ENCODE results near the gene ABHD12. TPM values are rescaled to one million over a fixed set of nuclear protein-coding genes. Genes with fewer than 3 reads are reported as not detected.
A peak's percentile ranks its signal among the peaks of the same experiment; 100 is the strongest.

Gene ABHD12
- total RNA-seq, 1 experiment from 2014 or later: 48.3 TPM

GRCh38 chr20:25295386-25296093, 95.1 kb downstream of the ABHD12 start:
- ChIA-PET POLR2A (ENCODE audit: unreplicated experiment) (no interaction called here), CTCF (no interaction called here)
- H3K9me3 ChIP-seq (ENCODE audit: low read length): no peaks in the 10 kb centered on the region
- intact Hi-C loops (cut with micrococcal nuclease): loop anchor here (10.0 kb wide), 1 partner anchor 301 kb away; the partner anchor contains the start of gene APMAP
- no TSS peak for BruUV-seq (replicated peaks)
- no peaks in the 10 kb centered on the region for H3F3A ChIP-seq (ENCODE audit: low read length, unreplicated experiment)
- DNase-seq (no peak), ATAC-seq (no peak)
- H3K9me2 ChIP-seq (replicated peaks; ENCODE audit: low read length): no peaks in the 10 kb centered on the region
- peaks cover 6% of the 10 kb centered on the region; the same call in 1 of the 2 replicates for H3K4me1 ChIP-seq (ENCODE audit: insufficient read depth, low read length)
- no peak overlapping the region for H3K4me2 ChIP-seq (ENCODE audit: low read length)
- peaks cover 40% of the 10 kb centered on the region for H3K36me3 ChIP-seq (ENCODE audit: low read depth, low read length)
- no peaks in the 10 kb centered on the region for H3K27me3 ChIP-seq (ENCODE audit: low read length)
- no peaks in the 10 kb centered on the region for H4K20me1 ChIP-seq (ENCODE audit: low read length)
- no peak overlapping the region for H3K4me3 ChIP-seq (ENCODE audit: low read length)
- no peaks in the 10 kb centered on the region for H3K79me2 ChIP-seq (ENCODE audit: low read length)
- no peak for TF ChIP-seq CTCF (conservative IDR thresholded peaks at IDR 0.05; ENCODE audit: low read depth, low read length)
- TF ChIP-seq EZH2 (IDR thresholded peaks at IDR 0.05; ENCODE audit: low read length, unreplicated experiment): no peak
- TF ChIP-seq EZH2phosphoT487 (IDR thresholded peaks at IDR 0.05; ENCODE audit: borderline replicate concordance, low read length): no peak
- no peak overlapping the region for H3K9ac ChIP-seq (ENCODE audit: low read length)
- H2AFZ ChIP-seq (ENCODE audit: low read length): no peak overlapping the region
- H3K27ac ChIP-seq (ENCODE audit: low read length): no peak overlapping the region

GRCh38 chr20:25294459-25295385, 95.9 kb downstream of the ABHD12 start:
- Histone ChIP-seq H2AFZ (ENCODE audit: low read length) (no peak overlapping the region), H3K9ac (ENCODE audit: low read length) (no peak overlapping the region), H4K20me1 (ENCODE audit: low read length) (no peaks in the 10 kb centered on the region), H3F3A (ENCODE audit: low read length, unreplicated experiment) (no peaks in the 10 kb centered on the region), H3K36me3 (ENCODE audit: low read depth, low read length) (peaks cover 49% of the 10 kb centered on the region), H3K4me2 (ENCODE audit: low read length) (no peak overlapping the region), H3K27ac (ENCODE audit: low read length) (no peak overlapping the region), H3K4me3 (ENCODE audit: low read length) (no peak overlapping the region), H3K79me2 (ENCODE audit: low read length) (no peaks in the 10 kb centered on the region), H3K9me2 (replicated peaks; ENCODE audit: low read length) (no peaks in the 10 kb centered on the region), H3K4me1 (ENCODE audit: insufficient read depth, low read length) (peaks cover 4% of the 10 kb centered on the region; the same call in 1 of the 2 replicates), H3K27me3 (ENCODE audit: low read length) (no peaks in the 10 kb centered on the region), H3K9me3 (ENCODE audit: low read length) (no peaks in the 10 kb centered on the region)
- peak; percentile 98 for TF ChIP-seq CTCF (conservative IDR thresholded peaks at IDR 0.05; ENCODE audit: low read depth, low read length)
- TF ChIP-seq EZH2 (IDR thresholded peaks at IDR 0.05; ENCODE audit: low read length, unreplicated experiment): no peak
- TF ChIP-seq EZH2phosphoT487 (IDR thresholded peaks at IDR 0.05; ENCODE audit: borderline replicate concordance, low read length): no peak
- peak; percentile 49 for DNase-seq
- intact Hi-C loops (cut with micrococcal nuclease): loop anchor here (10.0 kb wide), 1 partner anchor 300 kb away; the partner anchor contains the start of gene APMAP
- BruUV-seq (replicated peaks): no TSS peak
- ATAC-seq: peak; percentile 39
- CTCF ChIA-PET: no interaction called here
- POLR2A ChIA-PET (ENCODE audit: unreplicated experiment): no interaction called here

Measured in PC-3 (cell line).